Fibroblast of lung (primary cell): Measurements from ENCODE around the gene TECPR2.

Experiments
- EZH2 ChIP-seq: IDR thresholded peaks from 2 replicates; pipeline ENCODE4 v1.5.1; 2012; ENCODE audit warnings: low read length, control low read depth, mild to moderate bottlenecking; ENCODE audit errors: missing control alignments
- TF ChIP-seq, protein P1 (sequence below), 2 donors: IDR thresholded peaks in 1 of 2; conservative IDR thresholded peaks in 1 of 2; 1 replicate in 1 of 2; 2 replicates in 1 of 2; pipeline ENCODE4 v1.5.1; 2011 to 2012; ENCODE audit warnings: low read length in 2 of 2, control low read depth in 1 of 2, inconsistent platforms in 1 of 2, low read depth in 1 of 2, mild to moderate bottlenecking in 1 of 2

DNA sequence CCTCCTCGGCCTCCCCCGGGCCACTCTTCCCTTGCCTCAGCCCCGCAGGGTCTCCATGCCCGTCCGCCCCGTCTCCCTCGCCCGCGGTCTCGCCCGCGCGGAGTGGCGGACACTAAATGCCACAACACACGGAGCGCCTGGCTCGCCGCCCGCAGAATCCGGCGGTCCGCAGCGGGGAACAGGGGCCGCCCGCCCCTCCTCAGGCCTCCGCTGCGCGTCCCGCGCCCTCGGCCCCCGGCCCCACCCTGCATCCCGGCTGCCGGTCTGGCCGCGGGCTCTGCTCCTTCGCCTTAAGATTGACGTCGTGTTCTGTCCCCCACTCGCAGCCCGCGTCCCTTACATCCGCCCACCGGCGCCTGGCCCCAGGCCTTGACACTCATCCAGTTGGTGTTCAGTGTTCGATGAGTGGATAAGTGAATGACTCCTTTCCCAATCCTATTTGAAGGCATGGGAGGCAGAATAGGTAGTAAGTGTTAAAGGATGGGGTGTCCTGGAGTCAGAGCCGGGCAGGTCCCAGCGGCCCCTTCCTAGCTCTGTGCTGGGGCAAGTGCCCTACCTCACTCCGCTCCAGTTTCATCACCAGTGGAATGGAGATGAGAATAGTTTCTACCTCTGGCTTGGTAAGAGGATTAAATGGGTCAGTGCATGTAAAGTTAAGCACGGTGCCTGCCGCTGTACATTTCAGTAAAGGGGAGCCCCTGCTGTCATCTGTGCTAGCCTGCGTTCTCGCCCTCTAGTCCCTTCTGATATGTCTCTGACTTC, 622 bp downstream of the TECPR2 start:
- TF ChIP-seq EZH2: no peak
- TF ChIP-seq, protein P1, sequence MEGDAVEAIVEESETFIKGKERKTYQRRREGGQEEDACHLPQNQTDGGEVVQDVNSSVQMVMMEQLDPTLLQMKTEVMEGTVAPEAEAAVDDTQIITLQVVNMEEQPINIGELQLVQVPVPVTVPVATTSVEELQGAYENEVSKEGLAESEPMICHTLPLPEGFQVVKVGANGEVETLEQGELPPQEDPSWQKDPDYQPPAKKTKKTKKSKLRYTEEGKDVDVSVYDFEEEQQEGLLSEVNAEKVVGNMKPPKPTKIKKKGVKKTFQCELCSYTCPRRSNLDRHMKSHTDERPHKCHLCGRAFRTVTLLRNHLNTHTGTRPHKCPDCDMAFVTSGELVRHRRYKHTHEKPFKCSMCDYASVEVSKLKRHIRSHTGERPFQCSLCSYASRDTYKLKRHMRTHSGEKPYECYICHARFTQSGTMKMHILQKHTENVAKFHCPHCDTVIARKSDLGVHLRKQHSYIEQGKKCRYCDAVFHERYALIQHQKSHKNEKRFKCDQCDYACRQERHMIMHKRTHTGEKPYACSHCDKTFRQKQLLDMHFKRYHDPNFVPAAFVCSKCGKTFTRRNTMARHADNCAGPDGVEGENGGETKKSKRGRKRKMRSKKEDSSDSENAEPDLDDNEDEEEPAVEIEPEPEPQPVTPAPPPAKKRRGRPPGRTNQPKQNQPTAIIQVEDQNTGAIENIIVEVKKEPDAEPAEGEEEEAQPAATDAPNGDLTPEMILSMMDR (conservative IDR thresholded peaks at IDR 0.05 in 1 of 2, IDR thresholded peaks at IDR 0.05 in 1 of 2; ENCODE audit: low read depth in 1 of 2, low read length in 2 of 2): no peak
